Measurements from ENCODE around the gene IQSEC1. TPM values are rescaled to one million over a fixed set of nuclear protein-coding genes. Genes with fewer than 3 reads are reported as not detected.

IQSEC1 gene
- polyA plus RNA-seq, 3 donors: 17.7 to 61.7 (median 30.3) TPM

DNA sequence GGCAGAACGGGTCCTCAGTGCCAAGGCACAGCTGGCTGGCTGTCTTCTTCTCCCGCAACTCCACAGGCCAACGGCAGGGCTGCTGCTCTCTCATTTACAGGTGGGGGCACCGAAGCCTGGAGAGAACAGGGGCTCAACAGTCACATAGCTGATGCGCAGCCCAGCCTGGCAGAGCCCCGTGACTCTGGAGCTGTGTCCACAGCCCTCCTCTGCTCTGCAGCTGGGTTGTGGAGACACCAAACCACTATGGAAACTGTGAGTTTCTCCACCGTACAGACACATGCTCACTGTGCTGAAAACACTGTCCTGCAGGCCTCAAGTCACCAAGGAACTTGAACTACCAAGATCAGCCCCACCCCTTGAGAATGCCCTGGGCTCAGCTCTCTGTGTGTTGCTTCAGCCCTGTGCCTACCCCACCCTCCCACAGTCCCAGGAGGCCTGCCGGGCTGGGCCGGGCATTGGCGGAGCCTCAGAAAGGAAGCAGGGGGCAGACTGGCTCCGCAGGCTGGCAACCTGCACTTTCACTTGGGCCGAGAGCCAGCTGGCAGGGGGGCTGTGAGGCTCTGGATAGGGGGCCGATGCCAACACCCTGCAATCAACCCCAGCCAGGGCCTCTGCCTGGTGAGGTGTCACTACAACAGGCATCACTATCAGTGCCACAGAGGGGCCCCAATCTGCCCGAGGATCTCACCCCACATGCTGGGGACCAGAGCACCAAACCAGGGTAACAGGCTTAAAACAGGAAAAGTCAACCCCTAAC, 118.2 kb downstream of the IQSEC1 start:
- Mint-ChIP-seq H3K4me1 (peaks cover 80% of the 10 kb centered on the region), H3K27me3 (ENCODE audit: low read depth in 3 of 3) (peaks cover 1 to 5% (median 3%) of the 10 kb centered on the region in 3 donors), H3K4me3 (peak overlapping the region in 1 of 2 donors; percentile 35), H3K36me3 (peaks cover 59 to 72% of the 10 kb centered on the region in 2 donors), H3K9me3 (peaks cover 0 to 3% (median 0%) of the 10 kb centered on the region in 7 donors), H3K27ac (peak overlapping the region in 5 of 7 donors; percentile 12 to 79 (median 35))
- Histone ChIP-seq H2AFZ (ENCODE audit: insufficient read depth, low read depth, low read length, poor library complexity, severe bottlenecking) (no peak overlapping the region), H3K4me3 (replicated peaks in 1 of 3; ENCODE audit: low read depth in 2 of 3, low read length in 3 of 3) (peak overlapping the region in 1 of 3 experiments; percentile 38), H3K4me2 (replicated peaks; ENCODE audit: extremely low read depth, low read length, poor library complexity, severe bottlenecking) (peak overlapping the region; percentile 39), H3K79me2 (ENCODE audit: insufficient read depth, low read length) (peaks cover 96% of the 10 kb centered on the region), H4K20me1 (ENCODE audit: insufficient read depth, low read length) (peaks cover 100% of the 10 kb centered on the region), H3K27me3 (ENCODE audit: control insufficient read depth in 2 of 2, insufficient read depth in 2 of 2, low read length in 2 of 2) (no peaks in the 10 kb centered on the region), H3K36me3 (replicated peaks in 1 of 2; ENCODE audit: control insufficient read depth in 1 of 2, insufficient read depth in 2 of 2, low read length in 2 of 2) (peaks cover 35 to 72% of the 10 kb centered on the region in 2 donors), H3K27ac (ENCODE audit: low read depth in 1 of 2, low read length in 2 of 2) (peak overlapping the region; percentile 23 to 50), H3K4me1 (ENCODE audit: control insufficient read depth in 1 of 2, insufficient read depth in 2 of 2, low read length in 2 of 2) (peaks cover 41 to 62% of the 10 kb centered on the region in 2 donors), H3K9me3 (replicated peaks in 1 of 2; ENCODE audit: control insufficient read depth in 1 of 2, insufficient read depth in 1 of 2, low read length in 2 of 2) (no peaks in the 10 kb centered on the region), H3K9ac (ENCODE audit: insufficient read depth, low read length, poor library complexity, severe bottlenecking) (no peak overlapping the region)
- 14% methylated on average over 14 of the region's 14 CpGs for WGBS (ENCODE audit: insufficient coverage)
- peak; percentile 29 to 33 (median 30) for DNase-seq
- intact Hi-C loops (cut with micrococcal nuclease): no loop called here
- TF ChIP-seq, protein P1, sequence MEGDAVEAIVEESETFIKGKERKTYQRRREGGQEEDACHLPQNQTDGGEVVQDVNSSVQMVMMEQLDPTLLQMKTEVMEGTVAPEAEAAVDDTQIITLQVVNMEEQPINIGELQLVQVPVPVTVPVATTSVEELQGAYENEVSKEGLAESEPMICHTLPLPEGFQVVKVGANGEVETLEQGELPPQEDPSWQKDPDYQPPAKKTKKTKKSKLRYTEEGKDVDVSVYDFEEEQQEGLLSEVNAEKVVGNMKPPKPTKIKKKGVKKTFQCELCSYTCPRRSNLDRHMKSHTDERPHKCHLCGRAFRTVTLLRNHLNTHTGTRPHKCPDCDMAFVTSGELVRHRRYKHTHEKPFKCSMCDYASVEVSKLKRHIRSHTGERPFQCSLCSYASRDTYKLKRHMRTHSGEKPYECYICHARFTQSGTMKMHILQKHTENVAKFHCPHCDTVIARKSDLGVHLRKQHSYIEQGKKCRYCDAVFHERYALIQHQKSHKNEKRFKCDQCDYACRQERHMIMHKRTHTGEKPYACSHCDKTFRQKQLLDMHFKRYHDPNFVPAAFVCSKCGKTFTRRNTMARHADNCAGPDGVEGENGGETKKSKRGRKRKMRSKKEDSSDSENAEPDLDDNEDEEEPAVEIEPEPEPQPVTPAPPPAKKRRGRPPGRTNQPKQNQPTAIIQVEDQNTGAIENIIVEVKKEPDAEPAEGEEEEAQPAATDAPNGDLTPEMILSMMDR (IDR thresholded peaks at IDR 0.05): no peak

DNA sequence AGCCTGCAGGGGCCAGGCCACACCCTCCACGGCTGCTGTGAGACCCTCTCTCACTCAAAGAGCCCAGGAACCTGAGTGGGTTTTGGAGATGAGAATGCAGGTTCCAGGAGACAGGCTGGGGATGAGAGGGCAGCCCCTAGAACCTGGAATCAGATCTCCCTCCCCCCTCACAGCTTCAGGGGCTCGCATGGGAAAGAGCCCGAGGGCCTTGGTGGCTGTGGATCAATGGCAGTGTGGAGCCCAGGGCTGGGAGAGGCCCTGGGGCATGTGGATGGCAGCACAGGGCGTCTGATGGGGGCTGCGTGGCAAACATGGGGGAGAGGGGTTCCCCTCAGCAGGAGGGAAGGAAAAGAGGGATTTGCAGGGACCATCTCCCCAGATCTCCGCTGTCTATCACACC, 119.0 kb downstream of the IQSEC1 start:
- Histone ChIP-seq H3K9me3 (replicated peaks in 1 of 2; ENCODE audit: control insufficient read depth in 1 of 2, insufficient read depth in 1 of 2, low read length in 2 of 2) (no peaks in the 10 kb centered on the region), H3K79me2 (ENCODE audit: insufficient read depth, low read length) (peaks cover 96% of the 10 kb centered on the region), H3K4me3 (replicated peaks in 1 of 3; ENCODE audit: low read depth in 2 of 3, low read length in 3 of 3) (no peak overlapping the region), H4K20me1 (ENCODE audit: insufficient read depth, low read length) (peaks cover 100% of the 10 kb centered on the region), H3K27ac (ENCODE audit: low read depth in 1 of 2, low read length in 2 of 2) (no peak overlapping the region), H3K4me2 (replicated peaks; ENCODE audit: extremely low read depth, low read length, poor library complexity, severe bottlenecking) (no peak overlapping the region), H3K27me3 (ENCODE audit: control insufficient read depth in 2 of 2, insufficient read depth in 2 of 2, low read length in 2 of 2) (no peaks in the 10 kb centered on the region), H3K9ac (ENCODE audit: insufficient read depth, low read length, poor library complexity, severe bottlenecking) (no peak overlapping the region), H3K36me3 (replicated peaks in 1 of 2; ENCODE audit: control insufficient read depth in 1 of 2, insufficient read depth in 2 of 2, low read length in 2 of 2) (peaks cover 34 to 70% of the 10 kb centered on the region in 2 donors), H3K4me1 (ENCODE audit: control insufficient read depth in 1 of 2, insufficient read depth in 2 of 2, low read length in 2 of 2) (peaks cover 41 to 62% of the 10 kb centered on the region in 2 donors), H2AFZ (ENCODE audit: insufficient read depth, low read depth, low read length, poor library complexity, severe bottlenecking) (no peak overlapping the region)
- Mint-ChIP-seq H3K4me1 (peaks cover 80% of the 10 kb centered on the region), H3K27me3 (ENCODE audit: low read depth in 3 of 3) (peaks cover 1 to 5% (median 3%) of the 10 kb centered on the region in 3 donors), H3K36me3 (peaks cover 61 to 77% of the 10 kb centered on the region in 2 donors), H3K4me3 (no peak overlapping the region), H3K27ac (peak overlapping the region in 1 of 7 donors; percentile 61), H3K9me3 (peaks cover 0 to 3% (median 0%) of the 10 kb centered on the region in 7 donors)
- 94% methylated on average over 2 of the region's 6 CpGs for WGBS (ENCODE audit: insufficient coverage)
- TF ChIP-seq, protein P1 (IDR thresholded peaks at IDR 0.05): no peak
- intact Hi-C loops (cut with micrococcal nuclease): no loop called here
- DNase-seq: no peak
